ENCODE measurements around the gene SOCS4. TPM values are rescaled to one million over a fixed set of nuclear protein-coding genes. Genes with fewer than 3 reads are reported as not detected.

The SOCS4 gene, protein sequence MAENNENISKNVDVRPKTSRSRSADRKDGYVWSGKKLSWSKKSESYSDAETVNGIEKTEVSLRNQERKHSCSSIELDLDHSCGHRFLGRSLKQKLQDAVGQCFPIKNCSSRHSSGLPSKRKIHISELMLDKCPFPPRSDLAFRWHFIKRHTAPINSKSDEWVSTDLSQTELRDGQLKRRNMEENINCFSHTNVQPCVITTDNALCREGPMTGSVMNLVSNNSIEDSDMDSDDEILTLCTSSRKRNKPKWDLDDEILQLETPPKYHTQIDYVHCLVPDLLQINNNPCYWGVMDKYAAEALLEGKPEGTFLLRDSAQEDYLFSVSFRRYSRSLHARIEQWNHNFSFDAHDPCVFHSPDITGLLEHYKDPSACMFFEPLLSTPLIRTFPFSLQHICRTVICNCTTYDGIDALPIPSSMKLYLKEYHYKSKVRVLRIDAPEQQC
- total RNA-seq (10 to 100 TPM; 20.7 to 31.8 TPM), polyA plus RNA-seq (ENCODE audit: insufficient read length in 6 of 6) (10 to 100 TPM; 12.7 to 15.5 (median 14.1) TPM)
- long read RNA-seq, donor 1, full-length matches to known transcripts: 6 of 6 reads
- long read RNA-seq, donor 1, partial matches to known transcripts: 0 of 6 reads
- long read RNA-seq, donor 1, other reads (novel, unspliced or antisense): 0 of 6 reads
- long read RNA-seq, donor 2, full-length matches to known transcripts: 5 of 5 reads
- long read RNA-seq, donor 2, partial matches to known transcripts: 0 of 5 reads
- long read RNA-seq, donor 2, other reads (novel, unspliced or antisense): 0 of 5 reads
- long read RNA-seq, donor 3, full-length matches to known transcripts: 4 of 24 reads
- long read RNA-seq, donor 3, partial matches to known transcripts: 20 of 24 reads
- long read RNA-seq, donor 3, other reads (novel, unspliced or antisense): 0 of 24 reads
- long read RNA-seq, donor 4, full-length matches to known transcripts: 6 of 8 reads
- long read RNA-seq, donor 4, partial matches to known transcripts: 0 of 8 reads
- long read RNA-seq, donor 4, other reads (novel, unspliced or antisense): 2 of 8 reads
- long read RNA-seq, donor 5, full-length matches to known transcripts: 3 of 13 reads
- long read RNA-seq, donor 5, partial matches to known transcripts: 10 of 13 reads
- long read RNA-seq, donor 5, other reads (novel, unspliced or antisense): 0 of 13 reads
- long read RNA-seq, donor 6, full-length matches to known transcripts: 8 of 8 reads
- long read RNA-seq, donor 6, partial matches to known transcripts: 0 of 8 reads
- long read RNA-seq, donor 6, other reads (novel, unspliced or antisense): 0 of 8 reads
- long read RNA-seq, donor 7, full-length matches to known transcripts: 5 of 5 reads
- long read RNA-seq, donor 7, partial matches to known transcripts: 0 of 5 reads
- long read RNA-seq, donor 7, other reads (novel, unspliced or antisense): 0 of 5 reads
- long read RNA-seq, donor 8, full-length matches to known transcripts: 5 of 5 reads
- long read RNA-seq, donor 8, partial matches to known transcripts: 0 of 5 reads
- long read RNA-seq, donor 8, other reads (novel, unspliced or antisense): 0 of 5 reads
- long read RNA-seq, donor 9: 0 reads
- long read RNA-seq, donor 10, full-length matches to known transcripts: 4 of 4 reads
- long read RNA-seq, donor 10, partial matches to known transcripts: 0 of 4 reads
- long read RNA-seq, donor 10, other reads (novel, unspliced or antisense): 0 of 4 reads
- long read RNA-seq, donor 11, full-length matches to known transcripts: 4 of 4 reads
- long read RNA-seq, donor 11, partial matches to known transcripts: 0 of 4 reads
- long read RNA-seq, donor 11, other reads (novel, unspliced or antisense): 0 of 4 reads
- long read RNA-seq, donor 12, full-length matches to known transcripts: 6 of 6 reads
- long read RNA-seq, donor 12, partial matches to known transcripts: 0 of 6 reads
- long read RNA-seq, donor 12, other reads (novel, unspliced or antisense): 0 of 6 reads

DNA sequence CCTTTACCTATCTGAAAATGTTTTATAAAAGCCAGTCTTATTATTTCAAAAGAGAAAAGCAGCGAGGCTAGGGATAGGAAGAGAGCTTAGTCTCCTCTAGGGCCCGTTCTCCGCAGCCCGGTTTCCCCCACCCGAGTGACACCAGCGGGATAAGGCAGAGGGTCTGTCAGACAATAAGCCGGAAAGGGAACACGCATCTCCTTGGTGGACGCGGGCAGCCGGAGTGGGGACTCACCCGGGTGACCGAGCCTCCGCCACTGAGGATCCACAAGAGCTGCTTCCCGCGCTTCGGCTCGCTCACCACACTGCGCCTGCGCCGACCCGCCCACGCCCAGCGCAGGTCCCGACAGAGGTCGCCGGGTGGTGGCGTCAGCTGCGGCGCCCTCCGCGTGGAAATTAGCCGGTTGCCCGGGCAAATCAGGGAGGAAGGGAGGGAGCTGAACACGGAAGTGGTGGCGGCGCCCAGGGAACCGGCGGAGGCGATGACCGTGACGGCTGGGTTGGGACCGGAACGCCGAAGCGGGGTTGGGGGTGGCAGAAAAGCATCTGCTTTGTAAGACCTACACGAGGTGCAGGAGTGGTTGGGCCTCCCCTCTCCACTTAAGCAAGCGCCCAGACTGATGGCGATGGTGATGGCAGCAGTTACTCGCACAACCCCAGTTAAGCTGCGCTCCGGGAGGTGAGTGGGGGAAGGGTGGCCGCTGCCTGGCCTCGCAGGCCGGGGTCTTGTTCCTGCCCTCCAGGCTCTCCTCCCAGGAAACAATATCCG is at the start of gene SOCS4, which contains the start of gene WDHD1:
SOCS4 (plus strand) TSS at position 444 of the 769 bp plus-strand sequence. CDS start 15,806 bp downstream, outside the sequence.
WDHD1 (minus strand) TSS at position 307 of the 769 bp plus-strand sequence. CDS start 312 bp downstream, outside the sequence.
- intact Hi-C loops (cut with DNase I): no loop called here

DNA sequence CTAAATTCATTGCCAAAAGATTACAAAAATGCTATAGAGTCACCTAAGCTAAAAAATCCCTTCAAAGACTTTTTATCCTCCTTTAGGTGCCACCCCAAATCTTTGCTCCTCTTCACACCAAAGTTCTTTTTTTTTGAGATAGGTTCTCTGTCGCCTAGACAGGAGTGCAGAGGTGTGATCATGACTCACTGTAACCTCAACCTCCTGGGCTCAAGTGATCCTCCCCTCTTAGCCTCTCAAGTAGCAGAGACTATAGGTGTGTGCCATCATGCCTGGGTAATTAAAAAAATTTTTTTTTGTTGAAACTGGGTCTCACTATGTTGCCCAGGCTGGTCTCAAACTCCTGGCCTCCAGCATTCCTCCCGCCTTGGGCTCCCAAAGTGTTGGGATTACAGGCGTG is 48.0 kb upstream of the SOCS4 start:
- Histone ChIP-seq H3K36me3 (peaks cover 0 to 9% of the 10 kb centered on the region in 2 donors), H3K9me3 (no peaks in the 10 kb centered on the region), H3K4me3 (no peak overlapping the region), H3K27ac (no peak overlapping the region), H3K4me1 (peaks cover 0 to 9% of the 10 kb centered on the region in 2 donors), H3K27me3 (no peaks in the 10 kb centered on the region)
- TF ChIP-seq, protein P1, sequence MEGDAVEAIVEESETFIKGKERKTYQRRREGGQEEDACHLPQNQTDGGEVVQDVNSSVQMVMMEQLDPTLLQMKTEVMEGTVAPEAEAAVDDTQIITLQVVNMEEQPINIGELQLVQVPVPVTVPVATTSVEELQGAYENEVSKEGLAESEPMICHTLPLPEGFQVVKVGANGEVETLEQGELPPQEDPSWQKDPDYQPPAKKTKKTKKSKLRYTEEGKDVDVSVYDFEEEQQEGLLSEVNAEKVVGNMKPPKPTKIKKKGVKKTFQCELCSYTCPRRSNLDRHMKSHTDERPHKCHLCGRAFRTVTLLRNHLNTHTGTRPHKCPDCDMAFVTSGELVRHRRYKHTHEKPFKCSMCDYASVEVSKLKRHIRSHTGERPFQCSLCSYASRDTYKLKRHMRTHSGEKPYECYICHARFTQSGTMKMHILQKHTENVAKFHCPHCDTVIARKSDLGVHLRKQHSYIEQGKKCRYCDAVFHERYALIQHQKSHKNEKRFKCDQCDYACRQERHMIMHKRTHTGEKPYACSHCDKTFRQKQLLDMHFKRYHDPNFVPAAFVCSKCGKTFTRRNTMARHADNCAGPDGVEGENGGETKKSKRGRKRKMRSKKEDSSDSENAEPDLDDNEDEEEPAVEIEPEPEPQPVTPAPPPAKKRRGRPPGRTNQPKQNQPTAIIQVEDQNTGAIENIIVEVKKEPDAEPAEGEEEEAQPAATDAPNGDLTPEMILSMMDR (IDR thresholded peaks at IDR 0.05): no peak
- intact Hi-C loops (cut with DNase I): no loop called here
- DNase-seq (no peak), ATAC-seq (no peak)

More for the DNA sequence above, at the start of gene SOCS4, which contains the start of gene WDHD1:
- Histone ChIP-seq H3K9me3 (no peaks in the 10 kb centered on the region), H3K36me3 (no peaks in the 10 kb centered on the region), H3K4me3 (peak within 1 kb of the TSS; percentile 73 to 88), H3K4me1 (peaks cover 15 to 42% of the 10 kb centered on the region in 2 donors), H3K27ac (peak within 1 kb of the TSS; percentile 74 to 91), H3K27me3 (no peaks in the 10 kb centered on the region)
- peak; percentile 99 for ATAC-seq
- DNase-seq: peak; percentile 90 to 100 (median 96)
- TF ChIP-seq, protein P1 (IDR thresholded peaks at IDR 0.05): peak in 1 of 2 donors; percentile 15

DNA sequence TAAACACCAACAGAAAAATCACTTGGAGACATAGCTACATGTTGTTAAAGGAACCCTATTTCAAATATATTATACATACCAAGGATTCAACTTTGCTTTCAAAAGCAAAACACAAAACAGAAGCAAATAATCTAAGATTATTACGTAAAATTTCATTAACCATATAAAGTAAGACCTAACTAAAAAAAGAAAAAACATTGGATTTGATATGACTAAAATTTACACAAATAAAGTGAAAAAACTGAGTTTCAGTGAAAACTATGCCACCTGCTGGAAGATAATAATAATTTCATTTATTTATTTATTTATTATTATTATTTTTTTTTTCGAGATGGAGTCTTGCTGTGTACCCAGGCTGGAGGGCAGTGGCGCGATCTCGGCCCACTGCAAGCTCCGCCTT is 45.3 kb upstream of the SOCS4 start:
- TF ChIP-seq, protein P1 (IDR thresholded peaks at IDR 0.05): no peak
- no peak for ATAC-seq
- Histone ChIP-seq H3K36me3 (peaks cover 0 to 22% of the 10 kb centered on the region in 2 donors), H3K4me3 (no peak overlapping the region), H3K9me3 (no peaks in the 10 kb centered on the region), H3K27ac (no peak overlapping the region), H3K27me3 (no peaks in the 10 kb centered on the region), H3K4me1 (no peaks in the 10 kb centered on the region)
- intact Hi-C loops (cut with DNase I): no loop called here
- no peak for DNase-seq
